Gastrocnemius medialis (tissue), 4 donors: ENCODE results near the gene FAM118B.

Source experiments
- CTCF ChIP-seq, 5 experiments: fragments of 450-650 bp in 3 of 5; fragments of 200-600 bp in 2 of 5; sonication (generic) in 2 of 5; IDR thresholded peaks in 4 of 5; conservative IDR thresholded peaks in 1 of 5; 1 replicate in 4 of 5; 2 replicates in 1 of 5; pipeline ENCODE4 v1.5.1; 2016 to 2019; ENCODE audit warnings: antibody characterized with exemption in 5 of 5, mild to moderate bottlenecking in 3 of 5, moderate library complexity in 3 of 5
- POLR2A ChIP-seq, 2 donors: fragments of 450-650 bp; IDR thresholded peaks; one replicate each; pipeline ENCODE4 v1.6.1; 2017; ENCODE audit warnings: antibody characterized with exemption in 2 of 2, mild to moderate bottlenecking in 2 of 2, moderate library complexity in 2 of 2

GRCh38 chr11:126282361-126282735 lies 70.8 kb downstream of the FAM118B start:
- TF ChIP-seq CTCF (IDR thresholded peaks at IDR 0.05 in 4 of 5, conservative IDR thresholded peaks at IDR 0.05 in 1 of 5) (no peak), POLR2A (IDR thresholded peaks at IDR 0.05) (no peak)
